Fibroblast of skin of abdomen (primary cell): ENCODE measurements around the gene NEUROD1.

Experiments used
- DNase-seq: peaks from one replicate; pipeline ENCODE4 v3.0.0-alpha.2; 2013

The NEUROD1 gene

GRCh38 chr2:181679544-181679979 lies 755 bp downstream of the NEUROD1 start:
- no peak for DNase-seq

- DNase-seq, result no peak
Measured at GRCh38 chr2:181678861-181679543, 1.3 kb downstream of the NEUROD1 start.

- peak; percentile 78 for DNase-seq
Measured at GRCh38 chr2:181677912-181678586, 2.3 kb downstream of the NEUROD1 start.

- DNase-seq, result no peak
Measured at GRCh38 chr2:181675254-181675653, 5.1 kb downstream of the NEUROD1 start.

GRCh38 chr2:181674461-181674860 lies 5.9 kb downstream of the NEUROD1 start:
- no peak for DNase-seq

GRCh38 chr2:181673173-181673572 lies 7.1 kb downstream of the NEUROD1 start:
- no peak for DNase-seq

- DNase-seq, result no peak
Measured at GRCh38 chr2:181672255-181673008, 7.9 kb downstream of the NEUROD1 start.

GRCh38 chr2:181670632-181671031 lies 9.7 kb downstream of the NEUROD1 start:
- DNase-seq, result no peak

- no peak for DNase-seq
Measured at GRCh38 chr2:181667234-181667633, 13.1 kb downstream of the NEUROD1 start.

GRCh38 chr2:181662287-181662686 lies 18.0 kb downstream of the NEUROD1 start:
- no peak for DNase-seq

- no peak for DNase-seq
Measured at GRCh38 chr2:181660181-181660580, 20.1 kb downstream of the NEUROD1 start.

- DNase-seq, result no peak
Measured at GRCh38 chr2:181658444-181658843, 21.9 kb downstream of the NEUROD1 start.

GRCh38 chr2:181657379-181657778 lies 22.9 kb downstream of the NEUROD1 start:
- no peak for DNase-seq

- peak; percentile 5 for DNase-seq
Measured at GRCh38 chr2:181656450-181657291, 23.6 kb downstream of the NEUROD1 start, which contains the start of gene CERKL. CERKL (minus strand) TSS chr2:181657105; CDS start chr2:181657006, 99 bp downstream.

- no peak for DNase-seq
Measured at GRCh38 chr2:181655519-181655918, 24.8 kb downstream of the NEUROD1 start.

- no peak for DNase-seq
Measured at GRCh38 chr2:181649436-181649979, 30.8 kb downstream of the NEUROD1 start.

- no peak for DNase-seq
Measured at GRCh38 chr2:181648478-181649155, 31.7 kb downstream of the NEUROD1 start.

- DNase-seq, result no peak
Measured at GRCh38 chr2:181646415-181646987, 33.8 kb downstream of the NEUROD1 start.

GRCh38 chr2:181643151-181643550 lies 37.2 kb downstream of the NEUROD1 start:
- no peak for DNase-seq

- DNase-seq, result no peak
Measured at GRCh38 chr2:181642086-181642485, 38.2 kb downstream of the NEUROD1 start.

- no peak for DNase-seq
Measured at GRCh38 chr2:181639686-181640085, 40.6 kb downstream of the NEUROD1 start.
